Activated T-helper 1 cell treated with anti-CD3 and anti-CD28 coated beads, Interleukin-2, amount 50 U/mL, for 16 hours (primary cell): Measurements from ENCODE around the gene TNFRSF9.

Experiments
- DNase-seq, 2 donors: peaks; one replicate each; pipeline ENCODE4 v3.0.0-alpha.2; 2020; ENCODE audit warnings: low read depth in 1 of 2, low spot score in 1 of 2

TNFRSF9 gene

GRCh38 chr1:7878027-7878426 lies 62.6 kb downstream of the TNFRSF9 start:
- DNase-seq, result no peak

- no peak for DNase-seq
Measured at GRCh38 chr1:7873801-7874795, 66.5 kb downstream of the TNFRSF9 start.

DNA sequence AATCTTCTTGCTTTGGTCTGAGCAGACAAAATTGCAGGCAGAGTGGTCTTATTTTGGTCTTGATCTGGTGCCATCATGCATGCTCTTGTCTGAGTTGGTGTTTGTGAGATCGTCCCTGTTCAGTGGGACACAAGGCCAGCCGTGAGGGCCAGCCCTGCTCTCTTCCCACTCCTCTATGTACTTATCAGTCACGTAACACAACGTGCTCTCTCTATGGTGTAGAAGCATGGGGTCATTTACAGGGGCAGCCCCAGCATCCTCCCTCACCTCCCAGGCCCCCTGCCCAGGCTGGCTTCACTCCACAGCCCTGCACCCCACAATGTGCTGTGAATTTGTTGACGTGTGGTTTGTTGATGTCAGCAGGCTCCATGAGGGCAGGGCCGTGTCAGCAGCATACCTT lies 69.5 kb downstream of the TNFRSF9 start:
- DNase-seq, result no peak

GRCh38 chr1:7869136-7869920 lies 71.3 kb downstream of the TNFRSF9 start:
- no peak for DNase-seq

DNA sequence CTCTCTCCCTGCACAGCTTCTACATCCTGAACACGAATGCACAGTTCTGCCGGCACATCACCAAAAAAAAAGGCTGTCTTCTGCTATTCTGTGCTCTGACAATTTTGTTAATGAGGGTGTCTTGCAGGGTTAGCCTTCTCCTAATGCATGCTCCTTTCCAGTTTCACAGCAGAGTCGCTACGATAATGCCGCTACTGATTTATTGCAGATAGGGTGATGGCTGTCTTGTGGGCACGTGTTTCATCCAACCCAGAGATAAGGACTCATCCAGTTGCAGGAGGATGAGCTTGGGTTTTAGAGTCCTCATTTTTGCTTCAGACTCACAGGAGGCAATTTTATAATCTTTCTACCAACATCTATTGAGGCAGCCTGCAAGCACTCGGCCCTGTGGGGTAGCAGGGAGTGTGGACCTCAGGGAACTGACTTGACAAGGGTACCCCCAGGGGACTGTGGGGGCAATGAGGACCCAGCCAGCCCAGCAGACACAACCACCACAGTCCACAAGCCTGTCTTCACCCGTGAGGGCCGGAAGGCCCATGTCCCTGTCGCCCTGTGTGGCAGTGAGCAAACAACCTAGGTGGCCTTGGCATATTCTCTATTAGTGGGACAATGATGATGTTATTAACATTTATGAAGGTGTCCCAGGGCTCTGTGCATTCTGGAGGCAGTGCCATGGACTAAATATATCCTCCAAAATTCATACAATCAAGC lies 72.4 kb downstream of the TNFRSF9 start:
- no peak for DNase-seq

DNA sequence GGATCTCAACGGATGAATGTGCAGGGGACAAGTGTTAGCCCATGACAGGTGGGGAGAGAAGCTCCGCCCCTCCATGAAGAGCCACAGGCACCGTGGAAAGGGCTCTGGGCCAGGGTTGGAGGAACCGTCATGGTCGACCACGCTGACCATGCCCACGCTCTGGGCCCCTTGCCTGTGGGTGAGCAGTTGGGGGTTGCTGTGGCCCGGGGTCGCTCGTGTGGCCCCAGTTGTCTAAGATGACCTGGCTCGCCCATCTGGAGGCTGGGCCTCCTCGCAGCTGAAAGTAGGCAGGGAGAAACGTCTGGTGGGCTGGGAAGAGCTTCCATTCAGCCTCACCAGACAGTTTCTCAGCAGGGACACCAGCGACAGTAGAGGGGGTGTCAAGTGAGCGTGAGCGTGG lies 74.7 kb downstream of the TNFRSF9 start:
- no peak for DNase-seq
